ENCODE measurements around the gene LSR. TPM values are rescaled to one million over a fixed set of nuclear protein-coding genes. Genes with fewer than 3 reads are reported as not detected.

Gene LSR
- total RNA-seq, 1 experiment from 2014 or later = 475 TPM

GRCh38 chr19:35301961-35302360 is 53.2 kb downstream of the LSR start:
- no peak for DNase-seq (ENCODE audit: low spot score)

- no peak for DNase-seq (ENCODE audit: low spot score)
These were observed 53.6 kb downstream of the LSR start for GRCh38 chr19:35302446-35302845.

GRCh38 chr19:35303357-35303915 is 54.6 kb downstream of the LSR start:
- DNase-seq (ENCODE audit: low spot score) = no peak

- DNase-seq (ENCODE audit: low spot score) = no peak
These were observed 55.2 kb downstream of the LSR start for GRCh38 chr19:35304036-35304435.

- no peak for DNase-seq (ENCODE audit: low spot score)
These were observed 56.4 kb downstream of the LSR start for GRCh38 chr19:35305181-35305580.

- peak; percentile 55 for DNase-seq (ENCODE audit: low spot score)
These were observed 57.9 kb downstream of the LSR start for GRCh38 chr19:35306473-35307246.

GRCh38 chr19:35307931-35308330 is 59.1 kb downstream of the LSR start:
- DNase-seq (ENCODE audit: low spot score) = no peak

- DNase-seq (ENCODE audit: low spot score) = no peak
These were observed 60.1 kb downstream of the LSR start for GRCh38 chr19:35308910-35309309.

- no peak for DNase-seq (ENCODE audit: low spot score)
These were observed 60.9 kb downstream of the LSR start for GRCh38 chr19:35309481-35310279.

- DNase-seq (ENCODE audit: low spot score) = no peak
These were observed 61.5 kb downstream of the LSR start for GRCh38 chr19:35310331-35310730.

GRCh38 chr19:35310811-35311465 is 62.1 kb downstream of the LSR start:
- DNase-seq (ENCODE audit: low spot score) = no peak

- DNase-seq (ENCODE audit: low spot score) = no peak
These were observed 63.3 kb downstream of the LSR start for GRCh38 chr19:35311901-35312665.

- DNase-seq (ENCODE audit: low spot score) = no peak
These were observed 64.8 kb downstream of the LSR start for GRCh38 chr19:35313587-35313986.

GRCh38 chr19:35314031-35314430 is 65.2 kb downstream of the LSR start:
- no peak for DNase-seq (ENCODE audit: low spot score)

- DNase-seq (ENCODE audit: low spot score) = no peak
These were observed 66.2 kb downstream of the LSR start for GRCh38 chr19:35314858-35315470.

- no peak for DNase-seq (ENCODE audit: low spot score)
These were observed 67.1 kb downstream of the LSR start for GRCh38 chr19:35315883-35316282.

- DNase-seq (ENCODE audit: low spot score) = no peak
These were observed 67.8 kb downstream of the LSR start for GRCh38 chr19:35316560-35316959.
